AG04449 (cell line): ENCODE results near the gene PPM1N.

ENCODE experiments used
- CTCF ChIA-PET: fragments of 350-600 bp; formaldehyde crosslinking; extraction: SDS; loops from one replicate; lab custom pipeline; 2021; ENCODE audit warnings: antibody characterized with exemption; lab: Yijun Ruan, JAX
- POLR2A ChIA-PET: fragments of 400-600, 350-600 bp; formaldehyde crosslinking; extraction: SDS; loops from one replicate; lab custom pipeline; 2020; ENCODE audit warnings: antibody characterized with exemption, inconsistent platforms; lab: Yijun Ruan, JAX
- DNase-seq: peaks from one replicate; pipeline ENCODE4 v3.0.0-alpha.2; 2010; ENCODE audit warnings: low read depth, low spot score
- H3K4me3 ChIP-seq: 2 replicates; pipeline ENCODE4 v1.5.1; 2011; ENCODE audit warnings: low read depth, mild to moderate bottlenecking, control low read depth, low read length
- CTCF ChIP-seq: IDR thresholded peaks from one replicate; pipeline ENCODE4 v1.5.1; 2011; ENCODE audit warnings: mild to moderate bottlenecking, moderate library complexity, low read length, control low read depth, inconsistent platforms; ENCODE audit not compliant: insufficient read depth; ENCODE audit errors: missing control alignments

Gene PPM1N

GRCh38 chr19:45471931-45472562 is 26.2 kb upstream of the PPM1N start:
- POLR2A ChIA-PET, result no interaction called here
- CTCF ChIA-PET, result interaction anchor here (1.3 to 19.3 kb wide), 5 partner anchors 14 to 70 kb away, joined by 3 to 773 read pairs (median 9); no protein-coding TSS in a partner anchor
- TF ChIP-seq CTCF, result no peak
- peak overlapping the region; percentile 49 for H3K4me3 ChIP-seq
- DNase-seq, result no peak

DNA sequence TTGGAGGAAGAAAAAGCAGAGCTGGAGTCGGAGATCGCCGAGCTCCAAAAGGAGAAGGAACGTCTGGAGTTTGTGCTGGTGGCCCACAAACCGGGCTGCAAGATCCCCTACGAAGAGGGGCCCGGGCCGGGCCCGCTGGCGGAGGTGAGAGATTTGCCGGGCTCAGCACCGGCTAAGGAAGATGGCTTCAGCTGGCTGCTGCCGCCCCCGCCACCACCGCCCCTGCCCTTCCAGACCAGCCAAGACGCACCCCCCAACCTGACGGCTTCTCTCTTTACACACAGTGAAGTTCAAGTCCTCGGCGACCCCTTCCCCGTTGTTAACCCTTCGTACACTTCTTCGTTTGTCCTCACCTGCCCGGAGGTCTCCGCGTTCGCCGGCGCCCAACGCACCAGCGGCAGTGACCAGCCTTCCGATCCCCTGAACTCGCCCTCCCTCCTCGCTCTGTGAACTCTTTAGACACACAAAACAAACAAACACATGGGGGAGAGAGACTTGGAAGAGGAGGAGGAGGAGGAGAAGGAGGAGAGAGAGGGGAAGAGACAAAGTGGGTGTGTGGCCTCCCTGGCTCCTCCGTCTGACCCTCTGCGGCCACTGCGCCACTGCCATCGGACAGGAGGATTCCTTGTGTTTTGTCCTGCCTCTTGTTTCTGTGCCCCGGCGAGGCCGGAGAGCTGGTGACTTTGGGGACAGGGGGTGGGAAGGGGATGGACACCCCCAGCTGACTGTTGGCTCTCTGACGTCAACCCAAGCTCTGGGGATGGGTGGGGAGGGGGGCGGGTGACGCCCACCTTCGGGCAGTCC is 25.5 kb upstream of the PPM1N start:
- peak overlapping the region; percentile 49 for H3K4me3 ChIP-seq
- POLR2A ChIA-PET, result no interaction called here
- TF ChIP-seq CTCF, result no peak
- DNase-seq, result no peak
- CTCF ChIA-PET, result interaction anchor here (1.4 to 19.3 kb wide), 4 partner anchors 14 to 71 kb away, joined by 3 to 773 read pairs (median 29); no protein-coding TSS in a partner anchor

- no peak for DNase-seq
- POLR2A ChIA-PET, result no interaction called here
- CTCF ChIA-PET, result interaction anchor here (3.0 to 19.3 kb wide), 3 partner anchors 13 to 71 kb away, joined by 9 to 773 read pairs (median 49); no protein-coding TSS in a partner anchor
- TF ChIP-seq CTCF, result no peak
- H3K4me3 ChIP-seq, result peak overlapping the region; percentile 8; the same call in 1 of the 2 replicates
These were observed 24.9 kb upstream of the PPM1N start for GRCh38 chr19:45473367-45473681.

DNA sequence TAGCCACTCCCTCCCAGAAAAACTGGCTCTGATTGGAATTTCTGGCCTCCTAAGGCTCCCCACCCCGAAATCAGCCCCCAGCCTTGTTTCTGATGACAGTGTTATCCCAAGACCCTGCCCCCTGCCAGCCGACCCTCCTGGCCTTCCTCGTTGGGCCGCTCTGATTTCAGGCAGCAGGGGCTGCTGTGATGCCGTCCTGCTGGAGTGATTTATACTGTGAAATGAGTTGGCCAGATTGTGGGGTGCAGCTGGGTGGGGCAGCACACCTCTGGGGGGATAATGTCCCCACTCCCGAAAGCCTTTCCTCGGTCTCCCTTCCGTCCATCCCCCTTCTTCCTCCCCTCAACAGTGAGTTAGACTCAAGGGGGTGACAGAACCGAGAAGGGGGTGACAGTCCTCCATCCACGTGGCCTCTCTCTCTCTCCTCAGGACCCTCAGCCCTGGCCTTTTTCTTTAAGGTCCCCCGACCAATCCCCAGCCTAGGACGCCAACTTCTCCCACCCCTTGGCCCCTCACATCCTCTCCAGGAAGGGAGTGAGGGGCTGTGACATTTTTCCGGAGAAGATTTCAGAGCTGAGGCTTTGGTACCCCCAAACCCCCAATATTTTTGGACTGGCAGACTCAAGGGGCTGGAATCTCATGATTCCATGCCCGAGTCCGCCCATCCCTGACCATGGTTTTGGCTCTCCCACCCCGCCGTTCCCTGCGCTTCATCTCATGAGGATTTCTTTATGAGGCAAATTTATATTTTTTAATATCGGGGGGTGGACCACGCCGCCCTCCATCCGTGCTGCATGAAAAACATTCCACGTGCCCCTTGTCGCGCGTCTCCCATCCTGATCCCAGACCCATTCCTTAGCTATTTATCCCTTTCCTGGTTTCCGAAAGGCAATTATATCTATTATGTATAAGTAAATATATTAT is 24.3 kb upstream of the PPM1N start:
- CTCF ChIA-PET, result interaction anchor here (3.0 to 19.3 kb wide), 4 partner anchors 12 to 72 kb away, joined by 9 to 773 read pairs (median 123); partner anchors contain the start of gene ERCC1

More for the DNA sequence above, 24.3 kb upstream of the PPM1N start:
- no peak for DNase-seq
- 0 out of 2 replicates have a peak overlapping the region, but pooled peaks have one; percentile 8 for H3K4me3 ChIP-seq
- POLR2A ChIA-PET, result no interaction called here
- TF ChIP-seq CTCF, result no peak
